HG03196 (cell line): Measurements from ENCODE around the gene PELI3.
A peak's percentile ranks its signal among the peaks of the same experiment; 100 is the strongest.
"Not testable (repeated sequence)": the region's sequence is repeated elsewhere in the genome, so short reads cannot be mapped to it uniquely, and the experiment has no call there.

Source experiments
- ATAC-seq: cut with Tn5 transposase; IDR thresholded peaks from one replicate; pipeline ENCODE4 v1.9.1; 2021; ENCODE audit not compliant: unreplicated experiment

PELI3 gene, protein sequence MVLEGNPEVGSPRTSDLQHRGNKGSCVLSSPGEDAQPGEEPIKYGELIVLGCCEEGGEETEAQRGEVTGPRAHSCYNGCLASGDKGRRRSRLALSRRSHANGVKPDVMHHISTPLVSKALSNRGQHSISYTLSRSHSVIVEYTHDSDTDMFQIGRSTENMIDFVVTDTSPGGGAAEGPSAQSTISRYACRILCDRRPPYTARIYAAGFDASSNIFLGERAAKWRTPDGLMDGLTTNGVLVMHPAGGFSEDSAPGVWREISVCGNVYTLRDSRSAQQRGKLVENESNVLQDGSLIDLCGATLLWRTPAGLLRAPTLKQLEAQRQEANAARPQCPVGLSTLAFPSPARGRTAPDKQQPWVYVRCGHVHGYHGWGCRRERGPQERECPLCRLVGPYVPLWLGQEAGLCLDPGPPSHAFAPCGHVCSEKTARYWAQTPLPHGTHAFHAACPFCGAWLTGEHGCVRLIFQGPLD

DNA sequence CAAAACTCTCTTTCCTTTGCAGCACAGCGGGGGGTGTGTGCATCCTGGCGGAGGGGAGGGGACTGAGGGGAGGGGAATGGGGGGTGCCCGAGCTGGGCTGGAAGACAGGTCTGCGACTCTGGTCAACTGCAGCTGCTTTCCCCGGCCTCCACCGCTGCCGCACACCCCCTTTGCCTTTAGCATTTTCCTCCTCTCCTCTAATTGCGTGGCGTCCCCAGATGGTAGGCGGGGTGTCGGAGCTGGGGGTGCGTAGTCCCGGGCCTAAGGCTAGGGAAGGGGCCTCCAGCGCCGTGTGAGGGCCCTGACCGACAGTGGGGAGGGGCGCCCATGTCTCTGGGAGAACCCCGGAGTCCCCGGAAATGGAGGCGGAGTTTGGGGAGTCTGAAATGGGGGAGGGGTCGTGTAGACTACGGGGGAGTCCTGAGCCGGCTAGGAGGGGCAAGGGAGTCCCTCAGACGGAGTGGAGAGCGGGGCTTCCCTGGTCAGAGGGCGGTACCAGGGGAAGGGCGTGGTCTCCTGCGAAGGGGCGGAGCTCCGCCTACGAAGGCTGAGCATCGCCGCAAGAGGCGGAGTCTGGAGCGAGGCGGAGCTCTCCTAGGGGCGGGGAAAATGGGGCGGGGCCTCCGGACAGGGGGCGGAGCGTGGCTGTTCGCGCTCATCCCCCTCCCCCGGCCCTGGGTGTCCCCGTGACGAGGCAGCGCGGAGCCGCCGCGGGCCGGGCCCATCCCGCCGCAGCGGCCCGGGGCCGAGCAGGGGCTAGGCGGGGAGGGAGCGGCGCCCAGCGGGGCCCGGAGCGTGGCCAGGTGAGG is at the start of gene PELI3:
Gene PELI3 (plus strand): TSS at position 681 of the 809 bp plus-strand sequence. CDS start 1,224 bp downstream, outside the sequence.
- peak; percentile 81 for ATAC-seq

DNA sequence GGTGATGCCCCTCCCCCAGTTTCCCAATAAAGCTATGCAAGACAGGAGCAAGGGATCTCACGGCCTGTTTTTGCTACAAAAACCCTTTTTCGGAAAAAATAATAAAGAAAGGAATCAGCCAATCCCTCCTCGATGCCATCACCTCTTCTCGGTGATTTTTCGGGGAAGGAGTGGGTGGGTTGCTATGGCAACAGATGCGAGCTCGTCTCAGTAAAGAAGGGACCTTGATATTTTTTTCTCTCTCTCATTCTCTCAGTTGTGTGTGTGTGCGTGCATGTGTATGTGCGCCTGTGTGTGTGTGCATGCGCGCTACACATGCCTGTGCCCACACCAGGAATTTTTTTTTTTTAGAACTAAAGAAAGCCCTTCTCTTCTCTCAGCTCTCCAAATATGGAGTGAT is 49.7 kb upstream of the PELI3 start:
- no peak for ATAC-seq

DNA sequence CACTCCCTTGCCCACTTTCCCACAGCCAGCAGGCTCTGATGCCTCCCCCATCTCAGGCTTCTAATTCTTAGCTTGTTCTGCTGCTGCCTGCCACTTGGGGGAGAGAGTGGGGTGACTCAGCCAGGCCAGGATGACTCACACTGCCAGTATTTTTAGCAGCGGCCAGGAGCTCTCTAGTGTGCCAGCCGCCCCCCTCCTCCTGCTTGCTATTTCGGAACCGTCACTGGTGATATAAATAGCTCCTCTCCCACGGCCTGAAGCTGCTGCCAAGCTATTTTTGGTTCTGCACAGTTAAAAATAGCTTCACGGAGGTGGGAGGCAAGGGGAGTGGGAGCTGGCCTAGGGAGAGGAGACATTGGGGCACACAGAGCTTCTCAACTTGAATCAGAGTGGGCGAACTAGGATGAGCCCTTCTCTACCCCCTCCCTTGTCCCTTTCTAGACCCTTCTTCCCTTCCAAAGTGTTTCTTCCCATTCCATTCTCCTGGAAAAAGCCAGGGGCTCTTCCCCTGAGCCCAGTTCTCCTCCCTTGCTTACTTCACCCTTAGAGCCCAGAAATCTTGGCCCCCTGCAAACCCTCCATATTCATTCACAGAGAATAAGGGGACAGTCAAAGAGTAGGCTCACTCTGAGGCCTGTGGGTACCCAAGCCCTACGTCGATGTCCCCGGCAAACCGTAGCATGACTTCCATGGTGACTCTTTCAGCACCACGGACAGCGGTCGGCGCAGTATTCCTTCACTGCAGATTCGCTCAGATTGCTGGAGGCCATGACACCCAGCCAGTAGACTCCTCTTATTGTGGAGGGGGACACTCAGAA is 48.3 kb upstream of the PELI3 start:
- ATAC-seq = no peak

DNA sequence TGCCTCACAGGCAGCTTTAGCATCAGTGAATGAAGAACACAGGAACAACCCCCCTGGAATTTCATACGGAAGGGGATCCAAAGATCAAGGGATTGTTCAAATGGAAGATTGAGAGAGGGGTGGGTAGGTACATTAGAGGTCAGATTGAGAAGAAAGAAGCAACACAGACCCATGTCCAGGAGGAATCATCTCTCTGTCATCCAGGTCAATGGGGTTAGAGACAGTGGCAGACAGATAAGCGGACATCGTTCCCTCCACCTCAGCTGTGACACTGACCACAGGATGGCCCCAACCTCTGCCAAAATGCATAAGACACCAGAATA is 47.8 kb upstream of the PELI3 start:
- ATAC-seq = no peak

DNA sequence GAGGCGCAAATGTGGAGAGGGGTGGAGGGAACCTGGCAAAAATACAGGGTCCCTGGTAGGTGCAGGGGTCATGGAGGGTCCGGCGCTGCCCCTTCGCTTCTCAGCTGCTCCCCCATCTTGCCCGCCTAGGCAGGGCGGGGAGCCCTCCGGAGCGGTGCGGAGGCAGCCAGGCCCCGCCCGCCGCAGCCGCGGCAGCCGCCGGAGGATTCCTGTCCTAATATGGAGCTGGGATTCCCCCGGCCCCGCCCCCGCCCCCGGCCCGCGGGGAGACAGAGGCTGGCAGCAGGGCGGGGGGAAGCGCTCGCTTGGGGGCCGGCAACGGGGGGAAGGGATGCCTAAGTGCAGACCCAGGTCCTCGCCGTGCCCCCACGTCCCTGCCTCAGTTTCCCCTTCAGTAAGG is 46.9 kb upstream of the PELI3 start:
- ATAC-seq = no peak

DNA sequence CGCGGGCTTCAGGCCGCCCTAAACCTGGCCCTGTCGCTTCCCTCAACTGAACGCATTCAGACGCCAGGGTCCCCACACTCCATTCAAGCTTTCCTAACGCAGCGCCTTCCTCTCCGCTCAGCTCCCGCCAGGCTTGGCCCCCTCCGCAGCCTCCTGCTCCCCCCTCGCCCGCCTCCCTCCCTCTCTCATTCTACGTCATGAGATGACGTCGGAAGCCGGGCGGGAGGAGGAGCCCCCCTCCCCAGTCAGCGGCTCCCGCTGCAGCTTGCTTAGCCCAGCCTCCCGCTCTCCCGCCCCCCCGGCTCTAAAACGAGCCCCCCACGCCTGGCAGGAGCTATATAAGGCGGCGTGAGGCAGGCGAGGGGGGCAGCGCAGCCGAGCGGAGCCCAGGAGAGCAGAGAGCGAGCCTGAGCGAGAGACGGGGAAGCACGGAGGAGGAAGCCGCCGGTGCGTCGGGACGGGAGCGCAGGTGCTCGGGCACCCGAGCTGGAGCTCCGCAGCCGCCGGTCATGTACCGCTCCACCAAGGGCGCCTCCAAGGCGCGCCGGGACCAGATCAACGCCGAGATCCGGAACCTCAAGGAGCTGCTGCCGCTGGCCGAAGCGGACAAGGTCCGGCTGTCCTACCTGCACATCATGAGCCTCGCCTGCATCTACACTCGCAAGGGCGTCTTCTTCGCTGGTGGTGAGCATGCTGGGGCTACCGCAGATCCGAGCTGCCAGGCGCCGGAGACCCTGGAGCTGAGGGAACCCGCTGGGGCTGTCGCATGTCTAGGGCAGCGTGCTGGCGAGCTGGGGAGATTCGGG is 45.8 kb upstream of the PELI3 start, which contains the start of gene NPAS4:
Gene NPAS4 (plus strand): TSS at position 365 of the 806 bp plus-strand sequence. CDS start 145 bp downstream, at position 510.
- no peak for ATAC-seq

DNA sequence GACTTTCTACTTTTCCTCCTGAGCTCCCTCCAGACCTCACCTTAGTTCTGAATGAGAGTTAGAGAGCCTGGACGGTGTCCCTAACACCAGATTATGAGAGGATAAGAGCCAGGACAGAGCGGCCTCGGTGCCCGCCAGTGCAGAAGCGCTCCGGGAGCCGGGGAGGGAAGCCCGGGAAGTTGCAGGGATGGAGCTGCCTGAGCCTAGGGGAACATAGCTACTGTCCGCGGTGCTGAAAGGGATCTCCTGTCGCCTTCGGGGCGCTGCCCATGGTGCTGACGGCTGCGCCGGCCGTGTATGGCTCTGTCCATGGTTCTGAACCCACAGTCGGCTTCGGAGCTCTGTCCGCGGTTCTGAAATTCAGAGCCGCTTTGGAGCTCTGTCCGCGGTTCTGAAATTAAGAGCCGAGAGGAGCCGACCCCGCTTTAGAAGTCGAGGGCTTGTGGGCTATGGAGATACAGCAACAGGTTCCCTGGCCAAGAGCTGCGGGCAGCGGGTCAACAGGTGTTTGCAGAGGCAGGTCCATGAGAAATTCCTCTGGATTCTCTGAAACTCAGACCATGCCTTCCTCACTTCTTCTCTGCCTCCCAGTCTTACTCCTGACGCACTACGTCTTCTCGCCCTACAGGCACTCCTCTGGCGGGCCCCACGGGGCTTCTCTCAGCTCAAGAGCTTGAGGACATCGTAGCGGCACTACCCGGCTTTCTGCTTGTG is 45.1 kb upstream of the PELI3 start:
- ATAC-seq = peak; percentile 85

DNA sequence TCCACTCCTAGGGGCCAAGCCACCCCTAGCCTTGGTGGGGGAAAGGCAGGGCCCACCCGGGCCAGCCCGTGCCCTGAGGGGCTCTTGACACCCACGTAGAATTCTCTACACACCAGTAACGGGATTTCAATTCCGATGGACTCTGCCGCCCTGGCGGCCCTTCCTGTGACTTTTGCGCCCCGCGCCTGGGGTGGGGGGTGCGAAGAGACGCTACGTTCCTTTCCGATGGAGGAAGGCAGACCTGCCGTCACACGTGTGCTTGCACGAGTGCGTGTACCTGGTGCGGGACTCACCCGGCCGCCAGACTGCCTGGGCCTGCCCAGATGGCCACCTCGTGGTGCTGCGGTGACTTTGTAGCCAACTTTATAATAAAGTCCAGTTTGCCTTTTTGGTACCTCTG is 40.4 kb upstream of the PELI3 start:
- ATAC-seq = no peak

DNA sequence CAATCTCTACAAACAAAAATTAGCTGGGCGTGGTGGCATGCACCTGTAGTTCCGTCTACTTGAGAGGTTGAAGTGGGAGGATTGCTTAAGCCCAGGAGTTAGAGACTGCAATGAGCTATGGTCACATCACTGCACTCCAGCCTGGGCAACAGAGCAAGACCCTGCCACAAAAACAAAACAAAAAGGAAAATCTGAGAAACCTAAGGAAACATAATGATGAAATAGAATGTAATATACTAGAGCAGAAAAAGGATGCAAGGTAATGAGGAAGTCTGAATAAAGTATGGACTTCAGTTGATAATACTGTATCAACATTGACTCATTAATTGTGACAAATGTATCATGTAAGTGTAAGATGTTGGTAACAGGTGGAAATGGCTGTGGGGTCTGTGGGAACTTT is 37.8 kb upstream of the PELI3 start:
- no peak for ATAC-seq

DNA sequence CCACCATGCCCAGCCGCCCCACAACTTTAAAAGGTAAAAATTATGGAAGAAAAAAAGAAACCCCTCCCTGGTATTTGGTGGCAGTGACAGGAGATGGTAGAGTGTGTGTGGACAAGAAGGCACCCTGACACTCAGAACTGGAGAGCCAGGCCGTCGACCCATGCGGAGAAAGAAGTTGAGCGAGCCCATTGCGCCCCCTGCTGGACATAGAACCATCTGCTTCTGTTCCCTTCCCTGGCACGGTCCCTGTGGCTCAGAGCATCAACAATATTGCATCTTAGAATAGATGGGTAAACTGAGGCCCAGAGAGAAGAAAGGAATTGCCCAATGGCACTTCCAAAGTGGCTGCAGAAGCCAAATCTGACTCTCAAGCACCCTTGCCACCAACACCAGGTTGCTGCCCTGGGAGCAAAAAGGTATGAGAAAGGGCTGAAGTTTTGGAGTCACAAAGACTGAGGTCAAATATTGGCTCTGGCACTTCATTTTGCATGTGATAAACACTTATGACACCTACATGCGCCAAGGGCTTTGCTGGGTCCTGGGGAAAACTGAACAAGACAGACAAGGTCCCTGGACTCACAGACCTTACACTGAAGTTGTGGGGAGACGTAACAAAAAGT is 36.6 kb upstream of the PELI3 start:
- no peak for ATAC-seq

DNA sequence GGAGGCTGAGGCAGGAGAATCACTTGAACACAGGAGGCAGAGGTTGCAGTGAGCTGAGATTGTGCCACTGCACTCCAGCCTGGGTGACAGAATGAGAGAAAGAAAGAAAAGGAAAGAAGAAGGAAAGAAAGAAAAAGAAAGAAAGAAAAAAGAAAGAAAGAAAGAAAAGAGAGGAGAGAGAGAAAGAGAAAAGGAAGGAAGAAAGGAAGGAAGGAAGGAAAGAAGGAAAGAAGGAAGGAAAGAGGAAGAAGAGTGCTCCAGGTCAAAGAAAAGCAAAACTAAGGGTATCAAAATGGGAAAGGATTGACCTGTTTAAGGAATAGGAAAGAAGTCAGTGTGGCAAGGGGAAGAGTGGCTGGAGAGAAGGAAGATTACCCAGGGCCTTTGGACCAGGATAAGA is 35.4 kb upstream of the PELI3 start:
- ATAC-seq = not testable (repeated sequence)

DNA sequence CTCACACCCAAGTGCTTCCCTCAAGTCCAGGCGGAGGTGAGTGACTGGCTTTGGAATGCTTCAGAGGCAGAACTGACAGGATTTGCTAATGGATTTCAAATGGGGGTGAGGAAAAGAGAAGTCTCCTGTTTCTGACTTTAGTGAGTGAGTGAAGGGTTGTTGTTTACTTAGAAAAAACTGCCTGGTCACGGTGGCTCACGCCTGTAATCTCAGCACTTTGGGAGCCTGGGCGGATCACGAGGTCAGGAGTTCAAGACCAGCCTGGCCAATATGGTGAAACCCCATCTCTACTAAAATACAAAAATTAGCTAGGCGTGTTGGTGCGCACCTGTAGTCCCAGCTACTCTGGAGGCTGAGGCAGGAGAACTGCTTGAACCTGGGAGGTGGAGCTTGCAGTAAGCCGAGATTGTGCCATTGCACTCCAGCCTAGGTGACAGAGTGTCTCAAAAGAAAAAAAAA is 34.8 kb upstream of the PELI3 start:
- ATAC-seq = not testable (repeated sequence)

DNA sequence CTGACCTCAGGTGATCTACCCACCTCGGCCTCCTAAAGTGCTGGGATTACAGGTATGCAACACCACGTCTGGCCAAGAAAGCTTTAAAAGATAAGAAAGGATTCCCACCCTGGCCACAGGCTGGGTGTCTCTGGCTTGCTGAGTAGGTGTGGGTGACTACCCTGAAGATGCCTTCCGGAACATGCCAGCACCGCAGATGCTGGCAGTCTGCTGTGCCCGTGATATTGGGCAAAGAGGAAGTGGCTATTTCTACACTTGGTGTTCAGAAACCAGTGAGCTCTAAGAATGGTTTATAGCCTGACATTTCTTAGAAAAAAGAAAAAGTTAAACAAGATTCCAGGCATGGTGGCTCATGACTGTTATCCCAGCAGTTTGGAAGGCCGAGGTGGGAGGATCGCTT is 34.1 kb upstream of the PELI3 start:
- ATAC-seq = no peak

DNA sequence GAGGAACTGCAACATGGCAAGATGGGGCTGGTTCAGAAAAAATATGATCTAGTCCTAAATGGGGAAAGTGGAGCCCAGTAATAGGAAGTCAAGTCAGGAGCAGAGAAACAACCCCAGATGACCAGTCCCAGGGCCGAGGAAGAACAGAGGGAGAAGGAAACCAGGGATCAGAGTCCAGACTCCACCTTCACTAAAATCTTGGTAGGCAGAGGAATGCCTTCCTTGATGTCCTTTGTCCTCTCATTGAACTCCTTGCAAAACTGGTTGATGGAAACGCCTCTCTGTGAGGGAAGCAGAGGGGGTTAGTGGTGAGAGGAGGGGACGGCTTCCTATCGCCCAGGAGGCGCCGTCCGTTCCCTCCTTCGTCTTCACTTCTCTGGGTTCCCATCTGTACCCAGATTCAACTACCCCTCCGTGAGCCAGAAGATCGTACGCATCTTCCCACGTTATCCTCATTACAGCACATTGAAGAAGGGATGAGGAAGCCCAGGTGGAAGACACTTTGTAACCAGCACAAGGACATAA is 28.7 kb upstream of the PELI3 start:
- ATAC-seq = peak; percentile 10

DNA sequence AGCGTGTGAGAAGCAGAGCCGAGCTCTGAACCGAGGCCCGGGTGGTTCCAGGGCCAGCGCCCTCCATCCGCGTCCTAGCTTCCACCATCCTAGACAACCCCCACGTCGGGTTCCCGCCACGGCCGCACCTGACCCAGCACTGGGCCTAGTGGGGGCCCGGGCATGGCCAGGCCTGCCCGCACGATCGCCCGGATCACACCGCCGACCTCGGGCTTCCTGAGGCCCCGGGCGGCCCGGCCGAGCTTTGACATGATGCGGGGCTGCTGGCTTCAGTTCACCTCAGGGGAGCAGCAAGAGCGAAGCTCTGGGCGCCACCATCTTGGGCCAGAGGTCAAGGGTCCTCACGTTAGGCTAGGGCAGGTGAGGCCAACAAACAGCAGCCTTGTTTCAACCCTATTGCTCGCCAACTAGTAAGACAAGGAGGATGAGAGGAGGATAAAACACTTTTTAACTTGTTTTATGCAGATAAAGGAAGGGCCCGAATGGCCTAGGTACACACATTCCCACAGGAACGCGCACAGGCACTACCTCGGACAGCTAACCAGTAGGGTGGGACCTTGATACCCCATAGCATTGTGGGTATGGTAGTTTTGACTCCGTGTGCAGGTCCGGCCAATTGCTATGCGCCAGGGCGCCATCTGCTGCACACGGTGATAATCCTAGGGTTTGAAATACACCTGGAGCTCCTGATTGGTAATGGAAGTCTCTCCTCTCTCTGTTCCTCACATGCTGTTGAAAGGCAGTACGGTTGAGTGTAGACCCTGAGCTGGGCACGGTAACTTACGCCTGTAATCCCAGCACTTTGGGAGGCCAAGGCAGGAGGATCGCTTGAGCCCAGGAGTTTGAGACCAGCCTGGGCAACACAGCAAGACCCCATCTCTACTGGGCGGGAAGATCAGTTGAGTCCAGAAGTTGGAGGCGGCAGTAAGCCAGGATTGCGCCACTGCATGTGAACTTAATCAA is 27.9 kb upstream of the PELI3 start, which contains the start of gene MRPL11:
Gene MRPL11 (minus strand): TSS at position 345 of the 963 bp plus-strand sequence. CDS start 94 bp downstream, at position 251.
- peak; percentile 92 for ATAC-seq

DNA sequence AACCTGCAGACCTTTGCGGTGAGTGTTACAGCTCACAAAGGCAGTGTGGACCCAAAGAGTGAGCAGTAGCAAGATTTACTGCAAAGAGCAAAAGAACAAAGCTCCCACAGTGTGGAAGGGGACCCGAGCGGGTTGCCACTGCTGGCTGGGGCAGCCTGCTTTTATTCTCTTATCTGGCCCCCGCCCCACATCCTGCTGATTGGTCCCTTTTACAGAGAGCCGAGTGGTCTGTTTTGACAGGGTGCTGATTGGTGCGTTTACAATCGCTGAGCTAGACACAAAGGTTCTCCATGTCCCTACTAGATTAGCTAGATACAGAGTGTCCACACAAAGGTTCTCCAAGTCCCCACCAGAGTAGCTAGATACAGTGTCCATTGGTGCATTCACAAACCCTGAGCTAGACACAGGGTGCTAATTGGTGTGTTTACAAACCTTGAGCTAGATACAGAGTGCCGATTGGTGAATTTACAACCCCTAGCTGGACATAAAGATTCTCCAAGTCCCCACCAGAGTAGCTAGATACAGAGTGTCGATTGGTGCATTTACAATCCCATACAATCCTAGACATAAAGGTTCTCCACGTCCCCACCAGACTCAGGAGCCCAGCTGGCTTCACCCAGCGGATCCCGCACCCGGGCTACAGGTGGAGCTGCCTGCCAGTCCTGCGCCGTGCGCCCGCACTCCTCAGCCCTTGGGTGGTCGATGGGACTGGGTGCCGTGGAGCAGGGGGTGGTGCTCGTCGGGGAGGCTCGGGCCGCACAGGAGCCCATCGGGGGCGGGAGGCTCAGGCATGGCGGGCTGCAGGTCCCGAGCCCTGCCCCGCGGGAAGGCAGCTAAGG is 26.4 kb upstream of the PELI3 start:
- ATAC-seq = not testable (repeated sequence)

DNA sequence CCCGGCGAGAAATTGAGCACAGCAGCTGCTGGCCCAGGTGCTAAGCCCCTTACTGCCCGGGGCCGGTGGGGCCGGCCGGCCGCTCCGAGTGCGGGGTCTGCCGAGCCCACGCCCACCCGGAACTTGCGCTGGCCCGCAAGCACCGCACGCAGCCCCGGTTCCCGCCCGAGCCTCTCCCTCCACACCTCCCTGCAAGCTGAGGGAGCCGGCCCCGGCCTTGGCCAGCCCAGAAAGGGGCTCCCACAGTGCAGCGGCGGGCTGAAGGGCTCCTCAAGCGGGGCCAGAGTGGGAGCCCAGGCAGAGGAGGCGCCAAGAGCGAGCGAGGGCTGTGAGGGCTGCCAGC is 25.8 kb upstream of the PELI3 start:
- ATAC-seq = not testable (repeated sequence)
